Fibroblast of peridontal ligament (primary cell): ENCODE data around the gene AGAP6.
"Not testable (repeated sequence)": the region's sequence is repeated elsewhere in the genome, so short reads cannot be mapped to it uniquely, and the experiment has no call there.

Source experiments
- DNase-seq: peaks from one replicate; pipeline ENCODE4 v3.0.0-alpha.2; 2010; ENCODE audit errors: extremely low read depth

Gene AGAP6

GRCh38 chr10:49988376-49988775 is at the start of gene AGAP6:
Gene AGAP6 (plus strand): TSS chr10:49988406. CDS start chr10:49988716, 310 bp downstream.
- not testable (repeated sequence) for DNase-seq

- peak; percentile 71 for DNase-seq
Measured at GRCh38 chr10:49941447-49942338, 46.5 kb upstream of the AGAP6 start, which contains the start of the genes PARG and TIMM23B. Gene PARG (minus strand): TSS chr10:49942027. CDS start chr10:49941725, 302 bp downstream. Gene TIMM23B (plus strand): TSS chr10:49942053. CDS start chr10:49942195, 142 bp downstream.

- DNase-seq, result peak; percentile 17
Measured at GRCh38 chr10:49942339-49942705, 45.9 kb upstream of the AGAP6 start.

- not testable (repeated sequence) for DNase-seq
Measured at GRCh38 chr10:49943607-49944006, 44.6 kb upstream of the AGAP6 start.

- not testable (repeated sequence) for DNase-seq
Measured at GRCh38 chr10:49948142-49948541, 40.1 kb upstream of the AGAP6 start.

- not testable (repeated sequence) for DNase-seq
Measured at GRCh38 chr10:49948737-49949136, 39.5 kb upstream of the AGAP6 start.

- not testable (repeated sequence) for DNase-seq
Measured at GRCh38 chr10:49952006-49952405, 36.2 kb upstream of the AGAP6 start.

- DNase-seq, result peak; percentile 57
Measured at GRCh38 chr10:49953122-49953521, 35.1 kb upstream of the AGAP6 start.

- not testable (repeated sequence) for DNase-seq
Measured at GRCh38 chr10:49970331-49970857, 17.8 kb upstream of the AGAP6 start.

- DNase-seq, result not testable (repeated sequence)
Measured at GRCh38 chr10:49971466-49971865, 16.7 kb upstream of the AGAP6 start.

GRCh38 chr10:49972094-49972493 is 16.1 kb upstream of the AGAP6 start:
- not testable (repeated sequence) for DNase-seq

- DNase-seq, result not testable (repeated sequence)
Measured at GRCh38 chr10:49977756-49978155, 10.4 kb upstream of the AGAP6 start.

- not testable (repeated sequence) for DNase-seq
Measured at GRCh38 chr10:49987207-49987606, 999 bp upstream of the AGAP6 start.

- DNase-seq, result peak; percentile 26
Measured at GRCh38 chr10:49995321-49995720, 7.1 kb downstream of the AGAP6 start.

GRCh38 chr10:50014024-50014423 is 25.8 kb downstream of the AGAP6 start:
- not testable (repeated sequence) for DNase-seq

GRCh38 chr10:50015596-50016220 is 27.5 kb downstream of the AGAP6 start:
- DNase-seq, result peak; percentile 48

GRCh38 chr10:50016926-50017325 is 28.7 kb downstream of the AGAP6 start:
- DNase-seq, result not testable (repeated sequence)

GRCh38 chr10:50017646-50018045 is 29.4 kb downstream of the AGAP6 start:
- peak; percentile 82 for DNase-seq

- not testable (repeated sequence) for DNase-seq
Measured at GRCh38 chr10:50019279-50019678, 31.1 kb downstream of the AGAP6 start.

GRCh38 chr10:50020451-50021024 is 32.3 kb downstream of the AGAP6 start:
- DNase-seq, result not testable (repeated sequence)

- no peak for DNase-seq
Measured at GRCh38 chr10:50021646-50022045, 33.4 kb downstream of the AGAP6 start.
